ENCODE results near the gene BBS9. TPM values are rescaled to one million over a fixed set of nuclear protein-coding genes. Genes with fewer than 3 reads are reported as not detected.
"Not testable (repeated sequence)": the region's sequence is repeated elsewhere in the genome, so short reads cannot be mapped to it uniquely, and the experiment has no call there.

Gene BBS9
- total and polyA plus RNA-seq, 11 donors = 7.4 to 29.3 (median 11.3) TPM

GRCh38 chr7:33472348-33473025 lies 343.1 kb downstream of the BBS9 start:
- intact Hi-C loops (cut with DNase I) = loop anchor here in 1 of 10 donors (2.0 to 10.0 kb wide), 2 partner anchors 18 to 212 kb away; no protein-coding TSS in a partner anchor
- H3K36me3 ChIP-seq = no peaks in the 10 kb centered on the region
- TF ChIP-seq, protein P1, sequence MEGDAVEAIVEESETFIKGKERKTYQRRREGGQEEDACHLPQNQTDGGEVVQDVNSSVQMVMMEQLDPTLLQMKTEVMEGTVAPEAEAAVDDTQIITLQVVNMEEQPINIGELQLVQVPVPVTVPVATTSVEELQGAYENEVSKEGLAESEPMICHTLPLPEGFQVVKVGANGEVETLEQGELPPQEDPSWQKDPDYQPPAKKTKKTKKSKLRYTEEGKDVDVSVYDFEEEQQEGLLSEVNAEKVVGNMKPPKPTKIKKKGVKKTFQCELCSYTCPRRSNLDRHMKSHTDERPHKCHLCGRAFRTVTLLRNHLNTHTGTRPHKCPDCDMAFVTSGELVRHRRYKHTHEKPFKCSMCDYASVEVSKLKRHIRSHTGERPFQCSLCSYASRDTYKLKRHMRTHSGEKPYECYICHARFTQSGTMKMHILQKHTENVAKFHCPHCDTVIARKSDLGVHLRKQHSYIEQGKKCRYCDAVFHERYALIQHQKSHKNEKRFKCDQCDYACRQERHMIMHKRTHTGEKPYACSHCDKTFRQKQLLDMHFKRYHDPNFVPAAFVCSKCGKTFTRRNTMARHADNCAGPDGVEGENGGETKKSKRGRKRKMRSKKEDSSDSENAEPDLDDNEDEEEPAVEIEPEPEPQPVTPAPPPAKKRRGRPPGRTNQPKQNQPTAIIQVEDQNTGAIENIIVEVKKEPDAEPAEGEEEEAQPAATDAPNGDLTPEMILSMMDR (IDR thresholded peaks at IDR 0.05) = no peak
- no peak for TF ChIP-seq POLR2A (IDR thresholded peaks at IDR 0.05)
- H3K4me3 ChIP-seq = no peak overlapping the region
- no peaks in the 10 kb centered on the region for H3K9me3 ChIP-seq
- no peak overlapping the region for H3K27ac ChIP-seq
- WGBS, 4 donors = 88 to 91% (median 90%) methylated on average over 4 of the region's 4 CpGs
- DNase-seq = no peak
- H3K27me3 ChIP-seq = no peaks in the 10 kb centered on the region
- ATAC-seq = no peak
- no peaks in the 10 kb centered on the region for H3K4me1 ChIP-seq

DNA sequence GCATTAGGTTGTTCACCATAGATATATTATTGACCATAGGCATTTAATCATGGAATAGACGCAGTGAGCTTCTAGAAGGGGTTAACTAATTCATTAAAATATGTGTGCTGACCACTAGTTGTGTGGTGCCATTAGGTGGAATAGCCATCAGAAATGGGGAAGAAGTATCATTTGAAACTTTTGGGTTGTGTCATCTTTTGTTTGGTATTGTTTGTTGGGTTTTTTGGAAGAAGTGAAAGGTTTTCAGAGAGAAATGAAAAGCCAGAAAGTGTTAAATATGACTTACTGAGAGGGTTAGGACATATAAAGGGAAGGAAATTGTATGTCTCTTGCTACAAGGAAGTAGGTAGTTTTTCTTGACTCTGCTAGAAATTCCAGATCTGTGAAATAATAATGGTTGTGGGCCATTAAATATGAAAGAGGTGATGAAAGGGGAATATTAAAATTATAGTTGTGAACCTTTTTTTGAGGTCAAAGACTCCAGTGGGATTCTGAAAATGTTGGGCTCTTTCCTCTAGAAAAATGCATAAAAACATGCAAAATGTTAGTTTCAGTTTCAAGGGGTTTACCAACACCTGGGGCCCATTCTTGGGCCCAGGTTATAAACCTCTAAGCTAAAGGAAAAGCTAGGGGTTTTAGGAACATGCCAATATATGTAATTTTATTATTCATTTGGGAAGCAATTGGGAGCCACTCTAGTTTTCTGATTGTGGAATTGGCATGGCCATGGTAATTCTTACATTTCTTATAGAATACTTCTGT lies 348.5 kb downstream of the BBS9 start:
- peaks cover 0 to 12% (median 0%) of the 10 kb centered on the region in 12 donors for H3K9me3 ChIP-seq
- H3K4me3 ChIP-seq = no peak overlapping the region
- ATAC-seq = no peak
- no peaks in the 10 kb centered on the region for H3K4me1 ChIP-seq
- DNase-seq = no peak
- 94 to 100% (median 99%) methylated on average over 1 of the region's 1 CpG for WGBS, 4 donors
- no peak for TF ChIP-seq POLR2A (IDR thresholded peaks at IDR 0.05)
- TF ChIP-seq, protein P1 (IDR thresholded peaks at IDR 0.05) = no peak
- H3K27me3 ChIP-seq = no peaks in the 10 kb centered on the region
- intact Hi-C loops (cut with DNase I) = loop anchor here in 1 of 10 donors (10.0 kb wide), 1 partner anchor 207 kb away; no protein-coding TSS in a partner anchor
- peaks cover 0 to 4% (median 0%) of the 10 kb centered on the region in 9 donors for H3K36me3 ChIP-seq
- H3K27ac ChIP-seq = no peak overlapping the region

GRCh38 chr7:33484476-33484875 lies 355.1 kb downstream of the BBS9 start:
- not testable (repeated sequence) for DNase-seq, H3K4me1 ChIP-seq, H3K27ac ChIP-seq, H3K36me3 ChIP-seq, ATAC-seq, H3K9me3 ChIP-seq, H3K27me3 ChIP-seq, H3K4me3 ChIP-seq
- 88 to 100% (median 94%) methylated on average over 1 of the region's 1 CpG for whole genome bisulfite sequencing, 4 donors
- intact Hi-C loops (cut with DNase I) = loop anchor here in 1 of 10 donors (10.0 kb wide), 1 partner anchor 60 kb away; no protein-coding TSS in a partner anchor

GRCh38 chr7:33485747-33486493 lies 356.6 kb downstream of the BBS9 start:
- ATAC-seq (no peak), DNase-seq (no peak)
- H3K9me3 ChIP-seq = no peaks in the 10 kb centered on the region
- H3K27ac ChIP-seq = no peak overlapping the region
- H3K4me1 ChIP-seq = no peaks in the 10 kb centered on the region
- WGBS, 4 donors = 82 to 88% (median 84%) methylated on average over 4 of the region's 4 CpGs
- TF ChIP-seq, protein P1 (IDR thresholded peaks at IDR 0.05) = no peak
- no peak for TF ChIP-seq POLR2A (IDR thresholded peaks at IDR 0.05)
- peaks cover 0 to 4% (median 0%) of the 10 kb centered on the region in 9 donors for H3K36me3 ChIP-seq
- intact Hi-C loops (cut with DNase I) = loop anchor here in 1 of 10 donors (10.0 kb wide), 1 partner anchor 59 kb away; no protein-coding TSS in a partner anchor
- H3K27me3 ChIP-seq = no peaks in the 10 kb centered on the region
- H3K4me3 ChIP-seq = no peak overlapping the region

Measured in heart left ventricle (tissue), 16 donors.